IMR-90 (cell line): Measurements from ENCODE around the gene MMS19. TPM values are rescaled to one million over a fixed set of nuclear protein-coding genes. Genes with fewer than 3 reads are reported as not detected.

Source experiments
- ATAC-seq: fragments of 200-7000 bp; cut with Tn5 transposase; 2 replicates; pipeline ENCODE4 v1.9.1; 2020; ENCODE audit warnings: low read depth, mild to moderate bottlenecking, moderate library complexity
- BruUV-seq: library from RNA; stranded (reverse); fragments of 400-500 nt; replicated peaks from 2 replicates; lab custom pipeline; 2021; lab: Mats Ljungman, UMichigan
- CTCF ChIA-PET: fragments of 300-600 bp; formaldehyde crosslinking; extraction: SDS; loops from one replicate; lab custom pipeline; 2021; ENCODE audit warnings: antibody characterized with exemption; lab: Yijun Ruan, JAX
- POLR2A ChIA-PET: fragments of 300-600 bp; sonication (Branson Sonifier 250); formaldehyde crosslinking; loops from one replicate; lab custom pipeline; 2022; ENCODE audit warnings: antibody characterized with exemption; ENCODE audit not compliant: unreplicated experiment; lab: Charles Lee
- DNase-seq: peaks from one replicate; pipeline ENCODE4 v3.0.0; 2013
- H2AFZ ChIP-seq: replicated peaks from 2 replicates; pipeline ENCODE3; 2013; ENCODE audit warnings: low read length, mild to moderate bottlenecking; ENCODE audit not compliant: poor library complexity
- H2AK5ac ChIP-seq: 2 replicates; pipeline ENCODE4 v1.6.1; 2013; ENCODE audit warnings: low read depth, low read length, inconsistent platforms
- H2AK9ac ChIP-seq: replicated peaks from 2 replicates; pipeline ENCODE3; 2013; ENCODE audit warnings: mild to moderate bottlenecking, low read depth, low read length, moderate library complexity; ENCODE audit not compliant: poor library complexity
- H2BK120ac ChIP-seq: 2 replicates; pipeline ENCODE4 v1.6.1; 2013; ENCODE audit warnings: low read depth, low read length, inconsistent platforms
- H2BK15ac ChIP-seq: 3 replicates; pipeline ENCODE4 v1.6.1; 2013; ENCODE audit warnings: low read depth, low read length, inconsistent platforms
- H2BK20ac ChIP-seq: 2 replicates; pipeline ENCODE4 v1.6.1; 2013; ENCODE audit warnings: low read depth, mild to moderate bottlenecking, inconsistent platforms, low read length, moderate library complexity
- H2BK5ac ChIP-seq: 2 replicates; pipeline ENCODE4 v1.6.1; 2013; ENCODE audit warnings: mild to moderate bottlenecking, low read depth, low read length, inconsistent platforms; ENCODE audit not compliant: poor library complexity, severe bottlenecking
- H3K14ac ChIP-seq: replicated peaks from 2 replicates; pipeline ENCODE4 v1.6.1; 2013; ENCODE audit warnings: low read depth, low read length, inconsistent platforms
- H3K18ac ChIP-seq: 2 replicates; pipeline ENCODE4 v1.6.1; 2013; ENCODE audit warnings: low read depth, low read length, control low read depth
- H3K23ac ChIP-seq: 2 replicates; pipeline ENCODE4 v1.6.1; 2013; ENCODE audit warnings: low read depth, low read length, inconsistent platforms
- H3K27ac ChIP-seq: 2 replicates; pipeline ENCODE4 v1.5.1; 2013; ENCODE audit warnings: mild to moderate bottlenecking, control low read depth, low read length; ENCODE audit not compliant: insufficient read depth
- H3K27me3 ChIP-seq: 2 replicates; pipeline ENCODE4 v1.6.1; 2013; ENCODE audit warnings: low read length; ENCODE audit not compliant: control insufficient read depth, insufficient read depth
- H3K36me3 ChIP-seq: 2 replicates; pipeline ENCODE4 v1.6.1; 2013; ENCODE audit warnings: low read length, mixed read lengths; ENCODE audit not compliant: control insufficient read depth, insufficient read depth
- H3K4ac ChIP-seq: 2 replicates; pipeline ENCODE4 v1.6.1; 2013; ENCODE audit warnings: low read depth, low read length, inconsistent platforms
- H3K4me1 ChIP-seq: 2 replicates; pipeline ENCODE4 v1.6.1; 2013; ENCODE audit warnings: low read length, mixed read lengths; ENCODE audit not compliant: control insufficient read depth, insufficient read depth
- H3K4me2 ChIP-seq: 2 replicates; pipeline ENCODE4 v1.6.1; 2013; ENCODE audit warnings: low read depth, mild to moderate bottlenecking, control low read depth, low read length, moderate library complexity
- H3K4me3 ChIP-seq: 2 replicates; pipeline ENCODE4 v1.5.1; 2013; ENCODE audit warnings: low read depth, mild to moderate bottlenecking, control low read depth, low read length, moderate library complexity; ENCODE audit not compliant: insufficient read depth
- H3K56ac ChIP-seq: 2 replicates; pipeline ENCODE4 v1.6.1; 2013; ENCODE audit warnings: low read length, inconsistent platforms; ENCODE audit not compliant: insufficient read depth; ENCODE audit errors: extremely low read depth
- H3K79me1 ChIP-seq, 2 experiments: 2 replicates each; pipeline ENCODE4 v1.6.1; 2013; ENCODE audit warnings: low read length in 2 of 2, inconsistent platforms in 1 of 2, low read depth in 1 of 2
- H3K9ac ChIP-seq: 2 replicates; pipeline ENCODE4 v1.6.1; 2013; ENCODE audit warnings: low read depth, low read length, control low read depth
- H3K9me1 ChIP-seq: 2 replicates; pipeline ENCODE4 v1.6.1; 2013; ENCODE audit warnings: low read length, inconsistent platforms; ENCODE audit not compliant: insufficient read depth
- H3K9me3 ChIP-seq: 2 replicates; pipeline ENCODE4 v1.6.1; 2013; ENCODE audit warnings: low read length; ENCODE audit not compliant: control insufficient read depth, insufficient read depth
- H4K20me1 ChIP-seq: 2 replicates; pipeline ENCODE4 v1.6.1; 2013; ENCODE audit warnings: low read length, inconsistent platforms; ENCODE audit not compliant: insufficient read depth
- H4K5ac ChIP-seq: 2 replicates; pipeline ENCODE4 v1.6.1; 2013; ENCODE audit warnings: mild to moderate bottlenecking, low read depth, low read length, control low read depth
- H4K8ac ChIP-seq, 2 experiments: 2 replicates each; pipeline ENCODE4 v1.6.1; 2013; ENCODE audit warnings: low read depth in 2 of 2, low read length in 2 of 2, control low read depth in 1 of 2, inconsistent platforms in 1 of 2
- H4K91ac ChIP-seq: 2 replicates; pipeline ENCODE4 v1.6.1; 2013; ENCODE audit warnings: low read depth, low read length, inconsistent platforms; ENCODE audit not compliant: insufficient read depth
- CEBPB ChIP-seq: IDR thresholded peaks from 2 replicates; pipeline ENCODE4 v1.6.1; 2012; ENCODE audit warnings: low read depth, low read length, improper control_type of control experiment
- CHD1 ChIP-seq: IDR thresholded peaks from 2 replicates; pipeline ENCODE4 v1.6.1; 2012; ENCODE audit warnings: low read depth, low read length, improper control_type of control experiment
- MAFK ChIP-seq: IDR thresholded peaks from 2 replicates; pipeline ENCODE4 v1.6.1; 2012; ENCODE audit warnings: low read depth, low read length, improper control_type of control experiment
- RFX5 ChIP-seq: IDR thresholded peaks from 2 replicates; pipeline ENCODE4 v1.8.0; 2012; ENCODE audit warnings: low read depth, mild to moderate bottlenecking, low read length, moderate library complexity
- SMC3 ChIP-seq: fragments of 150-350 bp; IDR thresholded peaks from 2 replicates; pipeline ENCODE4 v1.6.1; 2016; ENCODE audit warnings: low read depth, mild to moderate bottlenecking, antibody characterized with exemption, low read length, moderate library complexity
- WGBS, 2 experiments: methylation state at CpG; one replicate each; pipeline versions ENCODE4 v1.1.5 to v1.1.7; 2013; ENCODE audit warnings: missing lambda C conversion rate in 2 of 2; ENCODE audit not compliant: insufficient read length in 1 of 2; ENCODE audit errors: extremely low coverage in 2 of 2; 5-methylcytosine and 5-hydroxymethylcytosine counted together
- dilution Hi-C: fragments of 300-500 bp; cut with HindIII; formaldehyde crosslinking; loops from one replicate; pipeline ENCODE4 v1.14.3; 2018; ENCODE audit warnings: low sequenced_read_pairs; ENCODE audit not compliant: unreplicated experiment
- in situ Hi-C: fragments of 300-500 bp; cut with MboI; formaldehyde crosslinking; loops from 3 replicates; pipeline ENCODE4 v1.14.3; 2019; ENCODE audit warnings: low sequenced_read_pairs, inconsistent platforms, mixed read lengths
- intact Hi-C: fragments of 100-400 bp; cut with micrococcal nuclease; formaldehyde crosslinking; loops from 2 replicates; pipeline ENCODE4 v1.10.0; 2022
- polyA plus RNA-seq, 3 experiments: library from polyadenylated mRNA; depleted of rRNA; stranded (reverse); fragments of >200 nt; gene quantifications; 2 replicates each; pipeline ENCODE4 v1.2.3, GENCODE V29; 2012; ENCODE audit warnings: low replicate concordance in 1 of 3
- total RNA-seq: library from RNA; depleted of rRNA; stranded (reverse); fragments of >200 nt; gene quantifications from 2 replicates; pipeline ENCODE4 v1.2.3, GENCODE V29; 2012

The MMS19 gene
- total and polyA plus RNA-seq, 2 of the 4 experiments (the other 2 are of a cell fraction), result 70.1 to 72.7 TPM

GRCh38 chr10:97517096-97517750 lies 19.0 kb upstream of the MMS19 start:
- Histone ChIP-seq H3K79me1 (peaks cover 32 to 77% of the 10 kb centered on the region in 2 experiments), H3K27me3 (no peaks in the 10 kb centered on the region), H3K4me2 (no peak overlapping the region), H3K36me3 (no peaks in the 10 kb centered on the region), H3K9ac (no peak overlapping the region), H2AK9ac (peak overlapping the region; percentile 75), H3K56ac (no peak overlapping the region), H2AFZ (no peak overlapping the region), H3K14ac (0 out of 2 replicates have a peak overlapping the region, but pooled peaks have one; percentile 57), H4K91ac (no peak overlapping the region), H3K18ac (no peak overlapping the region), H3K9me3 (no peaks in the 10 kb centered on the region), H2BK5ac (no peak overlapping the region), H3K4me1 (peaks cover 15% of the 10 kb centered on the region), H3K27ac (no peak overlapping the region), H3K9me1 (peaks cover 21% of the 10 kb centered on the region; the same call in 1 of the 2 replicates), H4K20me1 (peaks cover 84% of the 10 kb centered on the region), H3K4me3 (no peak overlapping the region), H2BK20ac (no peak overlapping the region), H3K4ac (0 out of 2 replicates have a peak overlapping the region, but pooled peaks have one; percentile 10), H2BK15ac (no peak overlapping the region), H3K23ac (no peak overlapping the region), H4K5ac (no peak overlapping the region), H2AK5ac (peak overlapping the region; percentile 72), H4K8ac (no peak overlapping the region), H2BK120ac (no peak overlapping the region)
- ATAC-seq, result no peak
- intact Hi-C loops, result no loop called here
- dilution Hi-C loops, result no loop called here
- no peak for DNase-seq
- 100% methylated on average over 3 of the region's 15 CpGs; no CpG with 5 or more reads in 1 of the 2 experiments for WGBS, 2 experiments
- TF ChIP-seq MAFK (no peak), SMC3 (no peak), RFX5 (no peak), CHD1 (no peak), CEBPB (no peak)
- ChIA-PET CTCF (no interaction called here), POLR2A (no interaction called here)
- in situ Hi-C loops, result no loop called here
- BruUV-seq, result no TSS peak
